HG03280 (cell line): ENCODE data around the gene CFAP299.
"Not testable (repeated sequence)": the region's sequence is repeated elsewhere in the genome, so short reads cannot be mapped to it uniquely, and the experiment has no call there.

ENCODE experiments used
- ATAC-seq: cut with Tn5 transposase; IDR thresholded peaks from one replicate; pipeline ENCODE4 v1.9.1; 2021; ENCODE audit warnings: mild to moderate bottlenecking, moderate library complexity; ENCODE audit not compliant: unreplicated experiment

Gene CFAP299

DNA sequence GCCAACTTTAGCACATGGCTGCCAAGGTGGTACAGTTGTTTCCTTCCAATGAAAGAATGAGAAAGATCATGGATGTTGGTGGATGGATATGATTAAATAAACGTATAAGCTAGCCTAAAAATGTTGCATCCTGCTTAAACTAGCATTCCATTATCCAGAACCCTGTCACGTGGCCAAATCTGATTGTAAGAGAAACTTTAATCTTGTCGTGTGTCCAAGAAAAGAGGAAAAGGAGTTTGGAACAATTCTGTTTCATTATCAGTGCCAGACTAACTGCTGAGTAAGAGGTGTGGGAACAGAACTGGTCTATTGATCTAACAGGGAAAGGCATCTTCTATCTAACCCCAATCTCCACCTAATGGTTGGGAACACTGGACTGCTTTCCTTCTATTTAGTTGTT, 369.8 kb downstream of the CFAP299 start:
- ATAC-seq = no peak

GRCh38 chr4:80709082-80709869, 373.7 kb downstream of the CFAP299 start:
- ATAC-seq = no peak

DNA sequence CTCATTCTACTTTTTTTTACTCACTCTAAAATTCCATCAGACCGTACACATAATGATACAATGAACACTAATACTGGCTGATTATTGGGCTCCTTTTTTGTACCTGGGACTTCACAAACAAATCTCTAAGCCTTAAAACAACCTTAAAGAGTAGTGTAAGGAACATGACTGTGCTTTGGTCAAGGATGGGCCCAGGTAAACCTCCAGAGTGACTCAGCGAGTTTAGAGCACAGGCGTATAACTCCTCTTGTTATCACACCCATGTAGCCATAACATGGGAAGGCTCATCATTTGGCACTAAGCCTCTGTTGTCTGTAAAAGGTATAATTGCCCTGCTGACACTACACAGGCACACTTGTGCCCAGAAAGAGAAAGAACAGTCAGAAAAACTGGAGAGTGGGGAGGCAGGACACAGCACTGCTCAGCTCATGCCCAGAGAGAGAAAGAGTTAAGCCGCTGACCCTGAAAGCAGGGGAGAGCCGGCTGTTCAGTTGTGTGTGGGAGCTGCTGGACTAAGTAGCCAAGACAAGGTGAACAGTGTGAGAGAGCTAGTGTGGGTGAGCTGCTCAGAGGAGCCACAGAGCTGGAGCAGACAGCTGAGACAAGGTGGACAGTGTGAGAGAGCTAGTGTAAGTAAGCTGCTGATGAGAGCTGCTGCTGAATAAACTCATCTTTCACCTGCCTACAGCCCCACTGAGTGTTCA, 375.4 kb downstream of the CFAP299 start:
- ATAC-seq = no peak

DNA sequence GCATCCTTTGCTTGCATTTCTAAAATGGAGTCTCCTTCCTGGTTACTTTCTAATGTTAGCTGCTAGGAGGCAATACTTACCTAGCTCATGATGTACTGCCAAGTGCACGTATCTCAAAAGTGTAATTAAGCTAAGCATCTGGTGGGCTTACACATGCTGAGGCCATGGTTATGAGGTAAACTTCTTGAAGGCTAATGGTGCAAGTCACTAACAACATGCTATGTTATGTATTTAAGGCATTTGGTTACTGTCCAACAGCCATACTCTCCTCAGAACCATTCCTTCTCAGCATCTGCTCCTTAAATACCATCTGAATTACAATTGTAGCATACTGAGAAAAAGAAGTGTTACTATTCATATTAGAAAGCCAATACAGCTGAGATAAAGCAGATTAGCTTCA, 376.4 kb downstream of the CFAP299 start:
- no peak for ATAC-seq

DNA sequence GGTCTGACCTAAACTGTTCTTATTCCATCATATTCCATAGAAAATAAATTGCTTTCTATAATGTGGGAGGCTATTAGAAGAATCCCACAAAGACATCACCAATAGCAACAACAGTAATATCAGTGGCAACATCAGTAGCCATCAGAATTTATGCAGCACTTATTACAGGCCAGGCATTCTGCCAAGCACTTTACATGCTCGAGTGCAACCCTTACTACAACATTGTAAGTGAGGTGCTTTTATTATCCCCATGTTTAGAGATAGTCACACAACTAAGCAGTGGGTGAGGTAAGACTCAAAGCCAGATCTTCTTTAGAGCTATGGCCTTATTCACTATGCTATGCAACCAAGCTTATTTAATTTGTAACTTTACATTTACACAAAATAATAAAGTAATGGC, 377.9 kb downstream of the CFAP299 start:
- no peak for ATAC-seq

DNA sequence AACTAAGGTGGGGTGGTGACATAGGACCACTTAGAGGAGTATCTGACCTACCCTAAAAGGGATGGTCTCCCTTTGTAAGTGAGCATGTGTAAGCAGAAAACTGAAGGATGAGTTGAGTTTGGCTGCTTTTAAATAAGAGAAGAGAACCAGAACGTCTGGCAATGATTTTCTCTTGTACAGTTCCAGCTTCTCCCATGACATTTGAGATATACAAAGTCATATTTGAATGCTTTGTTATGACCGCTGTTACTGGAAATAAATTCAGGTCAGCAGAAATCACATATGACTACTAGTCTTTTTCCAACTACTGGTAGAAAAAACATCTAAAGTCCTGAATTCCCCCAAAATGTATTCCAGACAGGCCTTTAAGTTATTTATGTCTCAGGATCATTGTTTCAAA, 381.7 kb downstream of the CFAP299 start:
- ATAC-seq = no peak

- no peak for ATAC-seq
Observed at GRCh38 chr4:80726471-80726870, 390.9 kb downstream of the CFAP299 start.

DNA sequence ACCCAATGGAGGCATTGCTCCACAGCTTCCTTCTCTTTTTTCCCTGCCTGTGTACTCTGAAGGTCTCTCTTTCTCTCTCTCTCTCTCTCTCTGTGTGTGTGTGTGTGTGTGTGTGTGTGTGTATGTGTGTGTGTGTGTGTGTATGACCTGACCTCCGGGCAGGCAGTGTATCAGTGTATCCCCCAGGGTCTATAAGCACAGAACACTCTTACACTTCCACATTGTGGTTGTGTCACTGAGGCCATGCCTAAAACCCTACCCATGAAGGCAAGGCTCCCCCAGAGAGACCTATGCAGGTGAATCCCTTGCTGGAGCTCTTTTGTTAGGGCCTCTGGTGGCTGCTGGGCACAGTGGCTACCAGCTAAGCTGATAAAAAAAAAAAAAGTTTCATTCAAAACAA, 394.6 kb downstream of the CFAP299 start:
- ATAC-seq = no peak

- no peak for ATAC-seq
Observed at GRCh38 chr4:80731436-80731835, 395.9 kb downstream of the CFAP299 start.

- no peak for ATAC-seq
Observed at GRCh38 chr4:80732010-80732409, 396.5 kb downstream of the CFAP299 start.

- ATAC-seq = no peak
Observed at GRCh38 chr4:80740375-80740774, 404.8 kb downstream of the CFAP299 start.

- ATAC-seq = not testable (repeated sequence)
Observed at GRCh38 chr4:80749558-80749957, 414.0 kb downstream of the CFAP299 start.

DNA sequence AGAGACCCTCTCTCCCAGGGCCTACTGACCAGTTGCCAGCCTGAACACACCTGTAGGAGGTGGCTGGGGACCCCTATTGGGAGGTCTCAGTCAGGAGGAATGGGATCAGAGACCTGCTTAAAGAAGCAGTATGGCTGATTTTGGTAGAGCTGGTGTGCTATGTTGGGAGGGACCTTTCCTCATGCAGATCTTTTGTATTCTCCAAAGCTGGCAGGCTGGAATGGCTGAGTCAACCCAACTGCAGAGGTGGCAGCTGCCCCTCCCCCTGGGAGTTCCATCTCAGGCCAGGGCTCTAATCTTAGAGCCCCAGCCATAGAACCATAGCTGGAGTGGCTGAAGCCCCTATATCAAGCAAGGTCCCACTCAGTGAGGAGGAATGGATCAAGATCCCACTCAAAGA, 415.7 kb downstream of the CFAP299 start:
- no peak for ATAC-seq

DNA sequence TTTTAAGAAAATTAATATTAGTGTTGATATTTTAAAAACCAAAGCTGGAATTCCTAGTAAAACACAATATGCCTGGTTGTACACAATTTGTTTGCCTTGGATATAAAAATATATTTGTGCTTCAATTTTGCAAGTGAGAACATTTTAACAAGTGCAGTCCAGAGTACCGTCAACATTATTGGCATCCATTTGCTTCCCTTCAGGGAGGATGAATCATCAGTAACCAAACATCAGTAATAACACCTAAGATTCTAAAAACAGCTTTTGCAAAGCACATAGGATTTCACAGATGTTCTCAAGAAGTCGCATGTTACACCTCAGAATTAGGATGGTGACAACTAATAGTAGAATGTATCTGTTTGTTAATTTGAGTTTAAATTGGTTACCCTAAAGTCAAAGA, 432.4 kb downstream of the CFAP299 start:
- ATAC-seq = no peak

- no peak for ATAC-seq
Observed at GRCh38 chr4:80776168-80776567, 440.6 kb downstream of the CFAP299 start.

DNA sequence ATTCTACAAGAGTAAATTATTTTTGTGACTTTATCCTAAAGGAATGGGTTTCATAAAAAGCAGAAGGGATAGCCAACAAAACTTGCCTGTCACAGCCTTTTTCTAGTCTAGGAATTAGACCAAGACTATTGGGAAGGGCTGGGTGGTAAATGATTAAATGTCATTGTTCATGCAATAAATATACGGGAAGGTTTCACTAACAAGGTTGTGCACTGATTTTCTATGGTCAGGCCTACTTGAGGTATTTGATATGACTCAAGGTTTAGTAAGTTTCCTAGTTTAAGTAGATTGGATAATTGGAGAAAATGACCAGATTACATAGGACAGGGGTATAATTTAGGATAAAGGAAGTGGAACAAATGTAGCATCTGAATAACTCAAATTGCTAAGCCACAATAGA, 445.9 kb downstream of the CFAP299 start:
- no peak for ATAC-seq

DNA sequence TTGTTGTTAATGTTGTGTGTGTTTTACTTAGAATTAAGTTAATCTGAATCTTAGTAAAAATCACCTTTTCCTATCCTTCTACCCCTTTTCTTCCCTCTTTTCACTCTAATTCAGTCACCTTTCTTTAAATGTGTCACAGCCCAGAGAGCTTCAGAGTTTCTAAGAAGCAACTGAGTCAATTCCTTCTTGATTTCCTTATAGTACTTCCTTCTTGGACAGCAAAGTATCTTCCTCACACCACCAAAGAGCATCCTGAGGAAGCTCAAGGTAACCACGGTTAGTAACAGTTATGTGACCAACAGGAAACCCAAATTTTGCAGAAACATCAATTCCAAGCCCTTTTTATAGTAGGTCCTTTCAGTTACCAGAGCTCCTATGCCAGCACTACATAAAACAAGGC, 451.8 kb downstream of the CFAP299 start:
- no peak for ATAC-seq

GRCh38 chr4:80788798-80789197, 453.3 kb downstream of the CFAP299 start:
- no peak for ATAC-seq

DNA sequence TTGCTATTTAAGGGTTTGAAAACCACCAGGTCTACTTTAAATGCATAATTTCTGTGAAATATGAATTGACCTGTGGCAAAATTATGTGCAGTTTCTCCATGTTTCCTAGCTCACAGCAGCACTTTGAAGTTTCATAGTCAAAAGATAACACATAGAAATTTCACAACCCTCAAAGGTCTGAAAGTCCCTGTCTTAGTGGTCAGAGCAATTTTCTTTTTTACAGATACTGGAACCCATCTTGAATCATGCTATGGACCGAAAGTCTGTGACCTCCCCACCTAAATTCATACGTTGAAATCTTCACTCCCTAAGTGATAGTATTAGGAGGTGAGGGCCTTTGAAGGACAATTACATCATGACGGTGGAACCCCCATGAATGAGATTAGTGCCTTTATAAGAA, 454.6 kb downstream of the CFAP299 start:
- no peak for ATAC-seq

- not testable (repeated sequence) for ATAC-seq
Observed at GRCh38 chr4:80793660-80794059, 458.1 kb downstream of the CFAP299 start.

GRCh38 chr4:80798082-80798481, 462.6 kb downstream of the CFAP299 start:
- no peak for ATAC-seq

- not testable (repeated sequence) for ATAC-seq
Observed at GRCh38 chr4:80800719-80801118, 465.2 kb downstream of the CFAP299 start.
